Activated T-helper 9 cell treated with anti-CD3 and anti-CD28 coated beads, Interleukin-2, amount 50 U/mL, for 16 hours (primary cell): ENCODE measurements around the gene BCL3.
A peak's percentile ranks its signal among the peaks of the same experiment; 100 is the strongest.
"Not testable (repeated sequence)": the region's sequence is repeated elsewhere in the genome, so short reads cannot be mapped to it uniquely, and the experiment has no call there.

Experiments
- DNase-seq: peaks from one replicate; pipeline ENCODE4 v3.0.0-alpha.2; 2020; ENCODE audit warnings: low read depth

Gene BCL3

GRCh38 chr19:44720945-44721344 is 27.6 kb upstream of the BCL3 start:
- DNase-seq, result no peak

GRCh38 chr19:44721369-44721768 is 27.1 kb upstream of the BCL3 start:
- not testable (repeated sequence) for DNase-seq

- no peak for DNase-seq
Measured at GRCh38 chr19:44722131-44723121, 26.1 kb upstream of the BCL3 start.

- DNase-seq, result no peak
Measured at GRCh38 chr19:44723299-44723951, 25.1 kb upstream of the BCL3 start.

GRCh38 chr19:44723952-44724319 is 24.6 kb upstream of the BCL3 start:
- peak; percentile 65 for DNase-seq

GRCh38 chr19:44725251-44725650 is 23.3 kb upstream of the BCL3 start:
- no peak for DNase-seq

- DNase-seq, result no peak
Measured at GRCh38 chr19:44725684-44726083, 22.8 kb upstream of the BCL3 start.

- no peak for DNase-seq
Measured at GRCh38 chr19:44726465-44726864, 22.0 kb upstream of the BCL3 start.

- DNase-seq, result no peak
Measured at GRCh38 chr19:44728178-44728577, 20.3 kb upstream of the BCL3 start.

GRCh38 chr19:44729516-44730033 is 18.9 kb upstream of the BCL3 start:
- no peak for DNase-seq

GRCh38 chr19:44731081-44731480 is 17.4 kb upstream of the BCL3 start:
- DNase-seq, result no peak

GRCh38 chr19:44731622-44732021 is 16.9 kb upstream of the BCL3 start:
- DNase-seq, result no peak

- DNase-seq, result no peak
Measured at GRCh38 chr19:44732235-44733014, 16.1 kb upstream of the BCL3 start.

- no peak for DNase-seq
Measured at GRCh38 chr19:44734357-44734756, 14.2 kb upstream of the BCL3 start.

- DNase-seq, result no peak
Measured at GRCh38 chr19:44735011-44735410, 13.5 kb upstream of the BCL3 start.

- no peak for DNase-seq
Measured at GRCh38 chr19:44737238-44738071, 11.1 kb upstream of the BCL3 start.

GRCh38 chr19:44738136-44738535 is 10.4 kb upstream of the BCL3 start:
- no peak for DNase-seq

GRCh38 chr19:44738603-44739558 is 9.6 kb upstream of the BCL3 start:
- DNase-seq, result no peak

GRCh38 chr19:44740351-44740824 is 8.1 kb upstream of the BCL3 start:
- DNase-seq, result no peak

GRCh38 chr19:44741258-44741731 is 7.2 kb upstream of the BCL3 start:
- no peak for DNase-seq
